ENCODE data around the gene MBD2. TPM values are rescaled to one million over a fixed set of nuclear protein-coding genes. Genes with fewer than 3 reads are reported as not detected.

MBD2 gene
- total RNA-seq, 1 experiment from 2014 or later, result 79.1 TPM

- ATAC-seq (no peak), DNase-seq (ENCODE audit: low read depth, low spot score) (no peak)
- no peak overlapping the region for H3K4me3 ChIP-seq (replicated peaks in 1 of 2; ENCODE audit: low read depth in 1 of 2, low read length in 2 of 2)
- H3K79me2 ChIP-seq (ENCODE audit: insufficient read depth, low read length), result peaks cover 5% of the 10 kb centered on the region; the same call in 1 of the 2 replicates
- POLR2A ChIA-PET, result no interaction called here
- peaks cover 9 to 32% of the 10 kb centered on the region in 2 experiments; a peak in 3 of 4 replicates for H3K36me3 ChIP-seq (ENCODE audit: control insufficient read depth in 1 of 2, insufficient read depth in 2 of 2, low read length in 2 of 2)
- CTCF ChIA-PET, result no interaction called here
- RAD21 ChIA-PET (ENCODE audit: low non-redundant PET in 1 of 2, low total read pairs in 2 of 2, uncharacterized antibody in 2 of 2, unreplicated experiment in 2 of 2), result no interaction called here
- no peaks in the 10 kb centered on the region for H3K9me3 ChIP-seq (ENCODE audit: control insufficient read depth in 1 of 2, insufficient read depth in 1 of 2, low read depth in 1 of 2, low read length in 2 of 2)
- intact Hi-C loops (cut with micrococcal nuclease), result no loop called here
- BruUV-seq (replicated peaks), result no TSS peak
- no peak overlapping the region for H2AFZ ChIP-seq (ENCODE audit: low read depth, low read length, poor library complexity, severe bottlenecking)
- no peak overlapping the region for H3K9ac ChIP-seq (ENCODE audit: low read length)
- no peak overlapping the region for H3K4me2 ChIP-seq (ENCODE audit: low read length)
- no peaks in the 10 kb centered on the region for H3K27me3 ChIP-seq (ENCODE audit: insufficient read depth, low read length)
- H3K9me2 ChIP-seq (ENCODE audit: insufficient read depth), result no peaks in the 10 kb centered on the region
- TF ChIP-seq, protein P1, sequence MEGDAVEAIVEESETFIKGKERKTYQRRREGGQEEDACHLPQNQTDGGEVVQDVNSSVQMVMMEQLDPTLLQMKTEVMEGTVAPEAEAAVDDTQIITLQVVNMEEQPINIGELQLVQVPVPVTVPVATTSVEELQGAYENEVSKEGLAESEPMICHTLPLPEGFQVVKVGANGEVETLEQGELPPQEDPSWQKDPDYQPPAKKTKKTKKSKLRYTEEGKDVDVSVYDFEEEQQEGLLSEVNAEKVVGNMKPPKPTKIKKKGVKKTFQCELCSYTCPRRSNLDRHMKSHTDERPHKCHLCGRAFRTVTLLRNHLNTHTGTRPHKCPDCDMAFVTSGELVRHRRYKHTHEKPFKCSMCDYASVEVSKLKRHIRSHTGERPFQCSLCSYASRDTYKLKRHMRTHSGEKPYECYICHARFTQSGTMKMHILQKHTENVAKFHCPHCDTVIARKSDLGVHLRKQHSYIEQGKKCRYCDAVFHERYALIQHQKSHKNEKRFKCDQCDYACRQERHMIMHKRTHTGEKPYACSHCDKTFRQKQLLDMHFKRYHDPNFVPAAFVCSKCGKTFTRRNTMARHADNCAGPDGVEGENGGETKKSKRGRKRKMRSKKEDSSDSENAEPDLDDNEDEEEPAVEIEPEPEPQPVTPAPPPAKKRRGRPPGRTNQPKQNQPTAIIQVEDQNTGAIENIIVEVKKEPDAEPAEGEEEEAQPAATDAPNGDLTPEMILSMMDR (IDR thresholded peaks at IDR 0.05 in 2 of 3, conservative IDR thresholded peaks at IDR 0.05 in 1 of 3; ENCODE audit: borderline replicate concordance in 1 of 3, insufficient read depth in 1 of 3, low read depth in 2 of 3, low read length in 2 of 3), result no peak
- no peak for TF ChIP-seq EGR1 (IDR thresholded peaks at IDR 0.05; ENCODE audit: low read depth)
- no peak for TF ChIP-seq ELF1 (IDR thresholded peaks at IDR 0.05; ENCODE audit: borderline replicate concordance, low read depth)
- TF ChIP-seq, protein P2, sequence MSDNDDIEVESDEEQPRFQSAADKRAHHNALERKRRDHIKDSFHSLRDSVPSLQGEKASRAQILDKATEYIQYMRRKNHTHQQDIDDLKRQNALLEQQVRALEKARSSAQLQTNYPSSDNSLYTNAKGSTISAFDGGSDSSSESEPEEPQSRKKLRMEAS (IDR thresholded peaks at IDR 0.05), result no peak
- no peak for TF ChIP-seq RAD21 (IDR thresholded peaks at IDR 0.05; ENCODE audit: low read depth)
- TF ChIP-seq TCF7L2 (IDR thresholded peaks at IDR 0.05; ENCODE audit: borderline replicate concordance, extremely low read depth, insufficient read depth, insufficient read length), result no peak
- no peak for TF ChIP-seq SIN3A (IDR thresholded peaks at IDR 0.05; ENCODE audit: low read depth)
- no peak for TF ChIP-seq EZH2 (IDR thresholded peaks at IDR 0.05)
- TF ChIP-seq FOSL1 (IDR thresholded peaks at IDR 0.05; ENCODE audit: low read depth), result no peak
- TF ChIP-seq CEBPB (IDR thresholded peaks at IDR 0.05; ENCODE audit: low read depth), result no peak
- TF ChIP-seq JUND (IDR thresholded peaks at IDR 0.05), result no peak
- TF ChIP-seq CBX3 (IDR thresholded peaks at IDR 0.05; ENCODE audit: low read depth), result no peak
- no peak for TF ChIP-seq EZH2phosphoT487 (IDR thresholded peaks at IDR 0.05; ENCODE audit: borderline replicate concordance)
- no peak for TF ChIP-seq ATF3 (IDR thresholded peaks at IDR 0.05)
- no peak overlapping the region for H3K27ac ChIP-seq (ENCODE audit: low read depth, low read length)
- no peaks in the 10 kb centered on the region for H4K20me1 ChIP-seq (ENCODE audit: insufficient read depth)
- H3K4me1 ChIP-seq (ENCODE audit: control insufficient read depth in 1 of 2, insufficient read depth in 2 of 2, low read length in 2 of 2), result peaks cover 0 to 13% of the 10 kb centered on the region in 2 experiments; a peak in 2 of 4 replicates
Measured at GRCh38 chr18:54161267-54161666, 63.2 kb downstream of the MBD2 start.

Measured in HCT116 (cell line).